K562 treated with DMSO at 1 percent for 12 hours (cell line): ENCODE measurements around the gene DGCR8. TPM values are rescaled to one million over a fixed set of nuclear protein-coding genes. Genes with fewer than 3 reads are reported as not detected.

Experiments used
- total RNA-seq: library from RNA; unstranded; fragments of 300-600 nt; gene quantifications from 2 replicates; pipeline ENCODE4 v1.2.3, GENCODE V29; 2022; ENCODE audit not compliant: insufficient read depth

The DGCR8 gene
- total RNA-seq: 27.4 and 74.7 TPM in 2 replicates

DNA sequence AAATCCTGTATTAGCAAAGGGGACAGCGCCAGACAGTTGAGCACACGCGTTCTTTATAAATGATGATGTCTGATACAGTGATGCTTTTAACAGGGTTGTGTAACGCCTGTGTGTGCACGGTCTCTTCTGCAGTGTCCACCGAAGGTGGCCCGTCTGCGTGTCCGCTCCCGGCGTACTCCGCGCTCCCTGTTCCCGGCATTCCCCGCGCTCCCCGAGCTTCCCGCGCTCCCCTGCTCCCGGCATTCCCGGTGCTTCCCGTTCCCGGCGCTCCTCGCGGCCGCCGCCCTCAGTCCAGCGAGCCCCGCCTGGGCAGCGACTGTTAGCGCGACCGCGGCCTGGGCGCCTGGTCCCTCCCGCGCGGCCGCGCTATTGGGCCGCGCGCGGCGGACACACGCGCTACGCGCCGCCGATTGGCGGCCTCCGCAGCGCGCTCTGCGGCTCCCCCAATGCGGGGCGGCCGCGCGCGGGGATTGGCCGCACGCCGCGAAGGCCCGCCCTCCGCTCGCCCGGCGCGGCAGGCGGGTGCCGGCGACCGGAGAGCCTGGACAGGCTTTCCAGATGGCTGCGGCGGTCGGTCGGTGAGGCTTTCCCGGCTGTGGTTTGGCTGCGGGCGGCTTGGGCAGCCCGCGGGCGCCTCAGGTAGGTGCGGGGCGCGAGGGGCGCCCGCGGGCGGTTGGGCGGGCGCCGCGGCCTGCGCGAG, at the start of gene DGCR8:
DGCR8 (plus strand) TSS at position 497 of the 700 bp plus-strand sequence. CDS start 5,723 bp downstream, outside the sequence.

DNA sequence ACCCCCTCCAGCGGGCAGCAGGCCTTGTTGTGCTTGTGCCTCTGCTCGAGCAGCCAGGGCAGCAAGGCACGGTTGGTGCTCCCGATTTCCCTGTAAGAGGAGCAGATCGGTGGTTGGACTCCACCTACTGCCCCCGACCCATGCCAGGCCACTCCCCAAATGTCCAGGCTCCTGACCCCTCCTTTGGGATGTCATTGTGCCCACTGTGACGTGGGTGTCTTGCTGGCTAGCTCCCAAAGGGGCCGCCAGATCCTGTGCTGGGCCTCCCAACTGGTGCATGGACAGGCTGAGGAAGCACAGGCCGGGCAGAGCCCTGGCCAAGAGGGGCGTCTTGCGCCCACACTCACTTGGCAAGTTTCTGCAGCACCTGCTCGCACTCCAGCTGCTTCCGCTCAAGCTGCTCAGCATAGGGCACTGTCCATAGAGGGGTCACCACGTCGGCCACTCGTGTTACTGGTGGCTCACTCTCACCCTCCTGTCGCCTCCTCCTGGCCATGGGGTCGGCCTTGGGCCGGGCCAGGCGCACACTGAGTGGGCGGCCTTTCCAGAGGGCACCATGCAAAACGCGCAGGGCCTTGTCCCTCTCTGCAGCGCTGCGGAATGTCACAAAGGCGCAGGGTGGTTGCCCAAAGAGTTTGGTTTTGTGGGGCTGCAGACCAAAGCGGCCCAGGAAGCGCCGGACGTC, 35.8 kb downstream of the DGCR8 start, which contains the start of gene RANBP1:
RANBP1 (plus strand) TSS at position 414 of the 685 bp plus-strand sequence; CDS start at position 495, 81 bp downstream.

DNA sequence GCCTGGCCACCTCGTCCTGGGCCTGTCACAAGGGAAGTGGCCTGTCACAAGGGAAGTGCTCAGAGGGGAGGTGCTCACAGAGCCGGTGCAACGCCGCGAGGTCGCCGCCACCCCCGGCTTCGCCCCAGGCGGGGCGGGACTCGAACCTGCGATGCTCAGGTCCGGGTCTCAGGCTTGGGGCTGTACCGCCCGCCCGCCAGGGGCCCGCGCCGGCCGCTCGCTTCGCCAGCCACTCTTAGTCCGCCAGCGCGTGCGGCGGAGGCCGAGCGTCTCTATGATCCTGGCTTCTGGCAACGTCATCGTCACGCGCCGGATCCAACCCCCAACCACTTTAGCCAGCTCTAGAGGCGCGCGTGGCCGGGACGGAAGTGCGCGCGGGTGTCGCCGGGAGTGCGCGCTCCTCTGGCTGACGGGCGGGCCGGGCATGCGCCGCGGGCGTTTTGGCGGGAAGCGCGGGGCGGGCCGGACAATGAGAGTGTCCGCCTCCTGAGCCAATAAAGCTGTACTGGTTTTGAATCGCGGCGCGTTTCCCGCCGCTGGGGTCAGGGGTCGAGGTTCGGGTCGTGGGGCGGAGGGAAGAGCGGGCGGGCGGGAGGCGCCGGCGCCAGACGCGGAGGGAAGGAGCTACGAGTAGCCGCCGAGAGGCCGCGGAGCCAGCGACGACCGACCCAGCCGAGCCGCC, 37.1 kb downstream of the DGCR8 start, which contains the start of gene TRMT2A:
TRMT2A (minus strand) TSS at position 276 of the 682 bp plus-strand sequence. CDS start 320 bp downstream, outside the sequence.

DNA sequence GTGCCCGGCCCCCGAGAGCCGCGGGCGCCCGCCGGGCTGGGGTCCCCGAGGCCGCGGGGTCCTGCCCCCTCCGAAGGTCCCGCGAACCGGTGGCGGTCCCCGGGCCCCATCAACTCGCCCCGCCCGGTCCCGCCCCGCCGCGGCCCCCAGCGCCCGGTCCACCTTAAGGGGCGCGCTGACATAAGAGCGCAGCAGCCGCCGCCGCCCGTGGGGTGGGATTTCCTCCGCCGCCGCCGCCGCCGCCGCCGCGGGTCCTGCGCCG, 51.5 kb downstream of the DGCR8 start, which contains the start of gene ZDHHC8:
ZDHHC8 (plus strand) TSS at position 208 of the 262 bp plus-strand sequence. CDS start 144 bp downstream, outside the sequence.

DNA sequence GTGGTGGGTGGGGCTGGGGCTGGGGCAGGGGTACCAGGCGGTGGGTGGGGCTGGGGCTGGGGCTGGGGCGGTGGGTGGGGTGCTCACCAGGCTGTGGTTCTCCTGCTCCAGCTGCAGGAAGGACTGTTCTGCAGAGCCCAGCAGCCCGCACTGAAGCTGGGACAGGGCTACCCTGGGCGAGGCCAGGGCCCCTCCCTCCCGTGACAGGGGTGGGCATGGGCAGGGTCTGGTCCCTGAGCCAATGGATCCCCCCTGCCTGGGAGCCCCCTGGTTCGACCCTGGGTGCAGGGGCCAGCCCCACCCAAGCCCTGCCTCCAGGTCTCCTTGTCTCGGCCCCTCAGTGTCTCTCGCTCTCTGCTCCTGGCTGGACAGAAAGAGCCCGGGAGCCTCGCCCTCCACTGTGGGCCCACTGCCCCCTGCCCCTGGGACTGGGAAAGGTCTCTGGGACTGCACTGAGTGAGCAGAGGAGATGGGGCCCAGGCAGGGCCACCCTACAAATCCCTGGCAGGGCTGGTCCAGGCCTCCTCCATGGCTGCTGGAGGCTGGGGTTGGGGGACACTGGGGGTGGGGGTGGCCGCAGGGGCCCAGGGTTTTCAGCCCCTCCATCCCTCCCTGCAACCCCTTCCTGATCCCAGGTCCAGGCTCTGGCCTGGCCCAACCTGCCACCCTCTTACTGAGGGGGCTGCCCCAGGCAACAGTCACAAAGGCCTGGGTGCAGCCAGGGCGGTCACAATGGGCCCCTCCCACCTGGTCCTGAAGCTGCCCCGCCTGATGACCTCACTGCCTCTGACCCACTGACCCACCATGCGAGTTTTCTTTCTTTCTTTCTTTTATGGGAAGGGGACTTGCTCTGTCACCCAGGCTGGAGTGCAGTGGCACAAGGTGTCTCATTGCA, 70.6 kb downstream of the DGCR8 start, which contains the start of gene CCDC188:
CCDC188 (minus strand) TSS at position 675 of the 895 bp plus-strand sequence; CDS start at position 606, 69 bp downstream.

Other genes with a start within 250 kb of the DGCR8 start
- gene GNB1L, start 225.4 kb upstream of the DGCR8 start, total RNA-seq: 61.9 and 79.0 TPM in 2 replicates
- gene RTL10, start 225.4 kb upstream of the DGCR8 start, total RNA-seq: 30.2 and 52.1 TPM in 2 replicates
- 475 and 599 TPM in 2 replicates for gene COMT, start 138.5 kb upstream of the DGCR8 start, total RNA-seq
- gene TXNRD2, start 138.4 kb upstream of the DGCR8 start, total RNA-seq: 104 and 132 TPM in 2 replicates
- gene ARVCF, start 63.4 kb upstream of the DGCR8 start, total RNA-seq: 36.8 and 51.2 TPM in 2 replicates
- 60.8 and 93.3 TPM in 2 replicates for gene TANGO2, start 59.1 kb upstream of the DGCR8 start, total RNA-seq
- gene RANBP1, start 35.9 kb downstream of the DGCR8 start, total RNA-seq: 600 and 726 TPM in 2 replicates
- gene TRMT2A, start 37.0 kb downstream of the DGCR8 start, total RNA-seq: 99.2 and 116 TPM in 2 replicates
- gene ZDHHC8, start 51.6 kb downstream of the DGCR8 start, total RNA-seq: 21.3 and 42.4 TPM in 2 replicates
- gene CCDC188, start 70.8 kb downstream of the DGCR8 start, total RNA-seq: not detected in 2 replicates
- gene RTN4R, start 188.1 kb downstream of the DGCR8 start, total RNA-seq: 6.6 and 12.2 TPM in 2 replicates
- 276 and 390 TPM in 2 replicates for gene DGCR6L, start 239.8 kb downstream of the DGCR8 start, total RNA-seq